ENCODE results near the gene CTRB2.
"Not testable (repeated sequence)": the region's sequence is repeated elsewhere in the genome, so short reads cannot be mapped to it uniquely, and the experiment has no call there.

The CTRB2 gene

DNA sequence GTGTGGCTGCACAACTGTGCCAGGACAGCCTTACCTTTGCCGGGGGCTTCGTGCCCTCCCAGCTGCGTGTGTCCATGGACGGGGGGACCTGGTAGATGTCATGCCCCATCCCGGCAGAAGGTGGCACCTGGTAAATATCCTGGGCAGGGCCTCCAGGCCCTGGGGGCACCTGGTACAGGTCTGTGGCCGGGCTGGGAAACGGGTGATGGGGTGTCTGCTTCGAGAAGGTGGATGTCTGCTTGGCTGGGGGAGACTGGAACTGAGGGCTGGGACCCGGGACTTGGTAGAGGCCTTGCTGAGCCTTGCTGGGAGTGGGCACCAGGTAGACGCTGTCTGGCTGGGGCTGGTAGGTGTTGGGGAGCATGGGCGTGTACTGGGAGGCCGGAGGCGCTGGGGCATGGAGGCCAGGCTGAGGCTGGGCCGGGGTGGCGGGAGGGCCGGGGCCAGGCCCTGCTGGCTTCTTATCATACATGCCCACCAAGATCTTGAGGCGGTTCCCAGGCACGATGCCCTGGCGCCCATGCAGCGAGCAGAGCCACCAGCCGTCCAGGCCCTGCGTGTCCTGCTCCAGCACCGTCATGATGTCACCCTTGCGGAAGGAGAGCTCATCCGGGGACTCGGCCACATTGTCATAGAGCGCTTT, 35.6 kb upstream of the CTRB2 start:
- not testable (repeated sequence) for DNase-seq (ENCODE audit: low read depth)

GRCh38 chr16:75241955-75242354, 35.0 kb upstream of the CTRB2 start:
- no peak for DNase-seq (ENCODE audit: low read depth)

DNA sequence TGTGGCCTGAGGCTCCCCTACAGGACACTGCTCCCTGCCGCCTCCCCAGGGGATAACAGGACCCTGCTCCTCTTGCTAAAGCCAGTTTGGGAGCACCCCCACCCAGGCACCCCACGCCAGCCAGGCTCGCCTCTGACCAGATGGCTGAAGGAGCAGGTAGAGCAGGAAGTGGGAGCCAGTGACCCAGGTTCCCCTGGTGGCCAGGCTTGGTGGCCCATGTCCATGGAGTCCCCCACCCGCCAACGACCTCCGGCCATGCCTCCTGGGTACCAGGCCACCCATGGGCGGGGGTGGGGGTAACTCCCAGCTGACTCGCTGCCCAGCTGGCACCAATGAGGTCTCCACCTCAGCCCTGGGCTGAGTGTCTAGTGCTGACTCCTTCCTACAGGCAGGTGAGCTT, 34.5 kb upstream of the CTRB2 start:
- DNase-seq (ENCODE audit: low read depth): no peak

GRCh38 chr16:75240633-75241032, 33.7 kb upstream of the CTRB2 start:
- DNase-seq (ENCODE audit: low read depth): not testable (repeated sequence)

GRCh38 chr16:75239542-75240122, 32.7 kb upstream of the CTRB2 start:
- DNase-seq (ENCODE audit: low read depth): no peak

DNA sequence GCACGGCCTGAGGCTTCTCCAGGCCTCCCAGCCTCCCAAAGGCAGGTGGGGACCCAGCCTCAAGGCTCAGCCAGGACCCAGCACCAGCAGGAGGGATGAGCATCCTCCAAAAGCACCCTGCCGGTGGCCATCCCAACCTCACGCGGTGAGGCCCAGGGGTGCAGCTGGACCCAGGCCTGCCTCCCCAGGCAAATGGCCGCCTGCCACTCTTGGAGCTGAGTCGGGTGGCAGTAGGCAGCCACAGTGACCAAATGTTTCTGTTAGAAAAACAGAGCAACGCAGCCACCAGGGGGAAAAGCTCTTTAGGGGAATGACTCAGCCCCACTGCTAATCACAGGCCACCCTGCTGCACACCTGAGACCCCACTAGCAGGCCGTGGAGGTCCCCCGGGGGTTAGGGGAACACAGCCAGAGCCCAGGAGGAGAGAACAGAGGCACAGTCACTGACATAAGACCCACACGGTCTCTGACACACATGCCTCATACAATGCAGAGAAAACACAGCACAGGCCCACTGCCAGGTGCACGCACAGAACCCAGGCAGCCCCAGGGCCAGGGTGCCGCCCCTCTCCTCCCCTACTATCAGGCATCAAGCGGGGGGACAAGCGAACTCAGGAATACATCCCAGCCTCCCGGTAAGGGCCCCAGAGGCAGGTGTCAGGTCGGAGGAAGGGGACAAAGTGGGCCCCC, 32.0 kb upstream of the CTRB2 start:
- DNase-seq (ENCODE audit: low read depth): no peak

- DNase-seq (ENCODE audit: low read depth): no peak
These were observed 31.3 kb upstream of the CTRB2 start for GRCh38 chr16:75238132-75238852.

GRCh38 chr16:75237398-75238131, 30.6 kb upstream of the CTRB2 start:
- no peak for DNase-seq (ENCODE audit: low read depth)

DNA sequence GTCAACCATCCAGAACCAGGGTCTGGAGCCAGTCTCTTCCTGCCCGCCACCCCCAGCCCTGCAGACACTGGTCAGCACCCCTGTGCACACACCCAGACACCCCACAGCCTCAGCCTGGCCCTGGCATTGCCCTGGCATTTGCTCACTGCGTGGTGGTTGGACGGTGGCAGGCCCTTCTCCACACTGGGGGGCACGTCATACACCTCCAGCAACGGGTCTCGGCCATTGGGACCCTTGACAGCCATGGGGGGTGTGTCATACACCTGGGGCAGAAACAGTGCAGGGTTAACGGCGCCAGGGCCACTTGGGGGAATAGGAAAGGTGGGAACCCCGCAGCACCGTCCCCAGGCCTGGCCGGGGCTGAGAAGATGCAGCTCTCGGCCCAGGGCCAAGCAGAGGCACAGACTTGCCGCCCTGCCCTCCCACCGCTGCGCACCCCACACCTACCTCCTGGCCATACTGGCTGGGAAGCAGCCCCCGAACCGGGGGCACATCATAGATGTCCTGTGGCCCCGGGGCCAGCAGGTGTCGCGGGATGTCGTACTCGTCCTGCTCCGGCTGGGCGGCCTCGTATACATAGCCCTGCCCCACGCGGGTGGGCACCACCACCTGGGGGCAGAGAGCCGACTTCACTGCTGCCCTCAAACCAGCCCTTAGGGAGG, 29.9 kb upstream of the CTRB2 start:
- no peak for DNase-seq (ENCODE audit: low read depth)

DNA sequence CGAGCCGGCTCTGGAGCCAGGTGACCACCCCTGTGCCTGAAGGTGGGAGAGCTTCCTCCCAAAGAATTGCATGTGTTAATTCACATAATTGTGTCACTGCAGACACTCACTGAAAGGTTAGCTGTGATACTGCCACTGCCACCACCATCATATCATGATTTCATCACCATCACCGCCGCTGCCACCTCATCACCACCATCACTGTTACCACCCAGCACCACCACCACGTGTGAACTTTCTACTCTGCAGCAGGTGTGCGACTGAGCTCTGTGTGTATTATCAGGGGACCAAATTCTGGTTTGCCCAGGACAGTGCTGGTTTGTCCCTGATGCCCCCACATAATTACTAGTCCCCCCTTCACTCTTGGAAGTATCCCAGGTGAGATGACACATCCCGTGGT, 29.3 kb upstream of the CTRB2 start:
- DNase-seq (ENCODE audit: low read depth): no peak

- DNase-seq (ENCODE audit: low read depth): no peak
These were observed 28.8 kb upstream of the CTRB2 start for GRCh38 chr16:75235721-75236193.

DNA sequence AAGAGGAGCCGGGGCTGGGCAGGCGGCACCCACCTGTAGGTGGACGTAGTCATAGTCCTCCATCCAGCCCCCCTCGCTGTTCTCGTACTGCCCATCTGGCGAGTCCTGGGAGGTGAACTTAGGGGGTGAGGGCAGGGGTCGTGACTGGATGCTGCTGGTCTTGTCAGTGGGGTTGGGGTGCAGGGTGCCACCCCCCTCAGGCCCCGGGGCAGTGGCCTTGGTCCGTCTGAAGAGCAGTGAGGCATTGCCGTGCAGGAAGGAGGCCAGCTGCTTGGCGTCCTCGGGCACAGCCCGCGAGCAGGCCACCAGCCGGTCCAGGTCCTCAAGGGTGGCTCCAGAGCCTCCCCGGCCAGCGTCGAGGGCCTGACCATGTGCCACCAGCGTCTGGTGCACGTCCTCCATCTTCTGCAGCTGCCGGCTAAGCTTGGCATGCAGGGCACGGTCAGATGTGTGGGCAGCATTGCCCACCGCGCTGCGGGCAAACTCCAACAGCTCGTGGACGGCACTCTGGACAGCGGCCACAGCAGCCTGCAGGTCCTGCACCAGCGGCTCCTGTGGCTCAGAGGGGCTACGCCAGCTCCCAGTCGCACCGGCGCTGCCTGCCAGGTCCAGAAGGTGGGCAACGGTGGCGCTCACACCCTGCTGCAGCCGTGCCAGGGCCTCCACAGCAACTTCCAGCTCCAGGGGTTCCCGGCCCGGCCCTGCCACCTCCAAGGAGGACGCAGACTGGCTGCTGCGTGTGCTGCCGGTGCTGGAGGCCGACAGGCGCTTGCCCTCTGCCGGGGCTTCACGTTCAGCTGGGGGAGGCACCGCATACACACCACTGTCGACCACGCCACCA, 28.1 kb upstream of the CTRB2 start:
- no peak for DNase-seq (ENCODE audit: low read depth)

DNA sequence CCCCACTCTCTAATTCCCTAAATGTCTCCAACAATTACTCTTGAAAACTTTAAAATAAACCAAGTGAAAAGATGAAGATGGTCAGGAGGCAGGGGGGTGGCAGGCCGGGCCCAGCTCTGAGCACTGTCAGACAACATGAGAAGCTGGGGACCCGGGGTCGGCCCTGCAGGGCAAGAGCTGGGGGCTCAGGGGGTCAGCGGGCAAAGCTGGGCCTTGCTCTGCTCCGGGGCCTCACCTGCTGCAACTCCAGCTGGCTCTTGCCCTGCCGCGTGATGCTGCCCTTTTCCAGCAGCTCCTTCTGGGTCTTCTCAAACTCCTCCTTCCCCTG, 26.6 kb upstream of the CTRB2 start:
- no peak for DNase-seq (ENCODE audit: low read depth)

- DNase-seq (ENCODE audit: low read depth): no peak
These were observed 24.6 kb upstream of the CTRB2 start for GRCh38 chr16:75231570-75231969.

GRCh38 chr16:75230471-75231110, 23.6 kb upstream of the CTRB2 start:
- no peak for DNase-seq (ENCODE audit: low read depth)

DNA sequence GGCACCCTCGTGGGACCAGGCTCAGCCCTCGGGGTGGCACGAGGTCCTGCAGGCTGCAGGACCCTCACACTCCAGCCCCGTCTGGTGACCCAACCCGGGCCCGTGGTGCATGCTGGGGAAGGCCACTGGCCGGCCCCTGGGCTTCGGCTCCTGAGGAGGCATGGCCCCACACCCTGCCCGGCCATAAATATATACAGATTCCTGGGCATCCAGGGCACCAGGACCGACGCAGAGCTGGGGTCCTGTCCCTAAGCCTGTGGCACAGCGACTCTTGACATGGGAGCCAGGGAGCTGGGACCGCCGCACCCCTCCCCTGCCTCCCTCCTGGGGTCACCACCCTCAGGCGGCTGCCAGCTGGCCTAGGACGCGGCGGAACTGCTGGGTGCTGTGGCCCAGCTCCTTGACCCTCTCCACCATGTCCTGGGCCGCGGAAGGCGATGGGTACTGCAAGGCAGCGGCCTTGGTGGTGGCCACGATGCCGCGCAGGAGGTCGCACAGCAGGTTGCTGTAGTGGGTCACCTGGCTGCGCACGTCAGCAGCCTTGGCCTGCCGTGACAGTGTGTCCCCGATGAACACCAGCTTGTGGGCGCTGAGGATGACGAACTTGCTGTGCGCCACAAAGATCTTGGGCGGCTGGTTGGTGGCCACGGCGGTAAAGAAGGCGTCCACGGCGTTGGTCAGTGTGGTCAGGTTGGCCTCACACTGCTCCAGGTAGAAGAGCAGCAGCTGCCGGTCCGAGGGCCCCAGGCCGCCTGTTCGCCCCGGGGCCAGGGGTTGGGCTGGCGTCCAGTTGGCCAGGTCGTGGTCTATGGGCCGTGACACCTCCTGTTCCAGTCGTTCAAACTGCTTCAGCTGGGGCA, 22.4 kb upstream of the CTRB2 start:
- DNase-seq (ENCODE audit: low read depth): no peak

GRCh38 chr16:75228143-75228976, 21.4 kb upstream of the CTRB2 start:
- no peak for DNase-seq (ENCODE audit: low read depth)

- DNase-seq (ENCODE audit: low read depth): no peak
These were observed 20.6 kb upstream of the CTRB2 start for GRCh38 chr16:75227361-75228142.

Measured in stimulated activated CD4-positive, alpha-beta T cell treated with anti-CD3 and anti-CD28 coated beads, Interleukin-2, amount 100 ng/mL, for 4 hours (primary cell).